PC-3 (cell line): ENCODE data around the gene CNTN4. TPM values are rescaled to one million over a fixed set of nuclear protein-coding genes. Genes with fewer than 3 reads are reported as not detected.

Experiments
- ATAC-seq: fragments of 200-7000 bp; cut with Tn5 transposase; 2 replicates; pipeline ENCODE4 v1.9.1; 2020; ENCODE audit warnings: mild to moderate bottlenecking, moderate library complexity
- BruUV-seq: library from RNA; stranded (reverse); fragments of 400-500 nt; replicated peaks from 2 replicates; lab custom pipeline; 2021; lab: Mats Ljungman, UMichigan
- CTCF ChIA-PET: fragments of 300-600 bp; sonication (Branson Sonifier 250); formaldehyde crosslinking; loops from one replicate; lab custom pipeline; 2022; ENCODE audit warnings: antibody characterized with exemption; lab: Charles Lee
- POLR2A ChIA-PET: fragments of 300-600 bp; sonication (Branson Sonifier 250); formaldehyde crosslinking; loops from one replicate; lab custom pipeline; 2022; ENCODE audit warnings: antibody characterized with exemption; ENCODE audit not compliant: unreplicated experiment; lab: Charles Lee
- DNase-seq: peaks from one replicate; pipeline ENCODE4 v3.0.0-alpha.2; 2015
- H2AFZ ChIP-seq: fragments of 300-600 bp; sonication (generic); 2 replicates; pipeline ENCODE4 v1.6.0; 2016; ENCODE audit warnings: antibody characterized with exemption, low read length
- H3F3A ChIP-seq: fragments of 300-600 bp; sonication (generic); one replicate; pipeline ENCODE4 v1.6.0; 2017; ENCODE audit warnings: antibody characterized with exemption, low read length, control low read depth, mild to moderate bottlenecking; ENCODE audit not compliant: unreplicated experiment
- H3K27ac ChIP-seq: fragments of 300-600 bp; sonication (generic); 2 replicates; pipeline ENCODE4 v1.5.1; 2016; ENCODE audit warnings: mild to moderate bottlenecking, low read length
- H3K27me3 ChIP-seq: fragments of 300-600 bp; sonication (generic); 2 replicates; pipeline ENCODE4 v1.6.1; 2016; ENCODE audit warnings: low read length, mixed read lengths
- H3K36me3 ChIP-seq: fragments of 300-600 bp; sonication (generic); 2 replicates; pipeline ENCODE4 v1.6.1; 2016; ENCODE audit warnings: low read depth, mixed run types, low read length, mixed read lengths
- H3K4me1 ChIP-seq: fragments of 300-600 bp; sonication (generic); 2 replicates; pipeline ENCODE4 v1.5.1; 2016; ENCODE audit warnings: low read length; ENCODE audit not compliant: insufficient read depth
- H3K4me2 ChIP-seq: fragments of 300-600 bp; sonication (generic); 2 replicates; pipeline ENCODE4 v1.6.0; 2016; ENCODE audit warnings: low read length
- H3K4me3 ChIP-seq: fragments of 300-600 bp; sonication (generic); 2 replicates; pipeline ENCODE4 v1.5.1; 2016; ENCODE audit warnings: mild to moderate bottlenecking, low read length, mixed read lengths
- H3K79me2 ChIP-seq: fragments of 300-600 bp; sonication (generic); 2 replicates; pipeline ENCODE4 v1.6.1; 2017; ENCODE audit warnings: low read length, mixed read lengths
- H3K9ac ChIP-seq: fragments of 300-600 bp; sonication (generic); 2 replicates; pipeline ENCODE4 v1.6.0; 2016; ENCODE audit warnings: mild to moderate bottlenecking, low read length
- H3K9me2 ChIP-seq: fragments of 300-600 bp; sonication (generic); replicated peaks from 2 replicates; pipeline ENCODE4 v1.6.1; 2016; ENCODE audit warnings: mixed run types, low read length, mixed read lengths
- H3K9me3 ChIP-seq: fragments of 300-600 bp; sonication (generic); 2 replicates; pipeline ENCODE4 v1.6.1; 2016; ENCODE audit warnings: low read length, mixed read lengths
- H4K20me1 ChIP-seq: fragments of 300-600 bp; sonication (generic); 2 replicates; pipeline ENCODE4 v1.6.1; 2016; ENCODE audit warnings: low read length, mixed read lengths
- EZH2 ChIP-seq: fragments of 300-600 bp; sonication (generic); IDR thresholded peaks from one replicate; pipeline ENCODE4 v1.6.1; 2017; ENCODE audit warnings: antibody characterized with exemption, mild to moderate bottlenecking, low read length; ENCODE audit not compliant: unreplicated experiment
- EZH2phosphoT487 ChIP-seq: fragments of 300-600 bp; sonication (generic); IDR thresholded peaks from 2 replicates; pipeline ENCODE4 v1.6.1; 2018; ENCODE audit warnings: mild to moderate bottlenecking, antibody characterized with exemption, low read length, borderline replicate concordance
- intact Hi-C: fragments of 100-400 bp; cut with micrococcal nuclease; formaldehyde crosslinking; loops from 2 replicates; pipeline ENCODE4 v1.9.0; 2023
- total RNA-seq: library from RNA; depleted of rRNA; stranded (reverse); fragments of >200 nt; gene quantifications from 2 replicates; pipeline ENCODE4 v1.2.3, GENCODE V29; 2014
- TF ChIP-seq, protein P1 (sequence below): fragments of 300-600 bp; sonication (generic); conservative IDR thresholded peaks from 2 replicates; pipeline ENCODE4 v1.5.1; 2017; ENCODE audit warnings: antibody characterized with exemption, low read depth, mild to moderate bottlenecking, low read length

CNTN4 gene
- total RNA-seq, 1 experiment from 2014 or later, result not detected

DNA sequence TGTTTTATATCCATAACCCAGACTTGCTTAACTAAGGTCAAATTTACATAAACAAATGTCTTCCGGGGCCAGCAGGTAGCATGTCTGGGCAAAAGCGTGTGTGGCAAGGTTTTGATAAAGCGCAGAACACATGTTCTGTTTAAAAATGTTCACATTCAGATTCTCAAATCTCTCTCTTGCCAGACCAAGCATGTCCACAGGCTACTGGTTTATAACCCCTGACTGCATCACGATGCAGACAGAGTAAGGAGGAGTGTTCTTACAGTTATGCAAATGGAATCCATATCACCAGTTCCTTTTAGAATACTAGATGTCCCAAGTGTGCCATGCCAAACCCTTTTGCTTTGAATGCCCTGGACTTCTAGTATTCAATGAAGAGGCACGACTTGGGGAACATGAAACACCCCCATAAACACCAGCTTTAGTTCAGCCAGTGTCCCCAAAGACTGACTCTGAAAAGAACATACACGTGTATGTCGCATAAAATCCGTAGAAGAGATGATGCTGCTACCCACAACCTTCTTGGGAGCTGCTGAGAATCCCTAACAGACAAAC is 412.0 kb downstream of the CNTN4 start:
- BruUV-seq, result no TSS peak
- no peaks in the 10 kb centered on the region for H3K27me3 ChIP-seq
- no peak for TF ChIP-seq EZH2phosphoT487
- TF ChIP-seq EZH2, result no peak
- TF ChIP-seq, protein P1, sequence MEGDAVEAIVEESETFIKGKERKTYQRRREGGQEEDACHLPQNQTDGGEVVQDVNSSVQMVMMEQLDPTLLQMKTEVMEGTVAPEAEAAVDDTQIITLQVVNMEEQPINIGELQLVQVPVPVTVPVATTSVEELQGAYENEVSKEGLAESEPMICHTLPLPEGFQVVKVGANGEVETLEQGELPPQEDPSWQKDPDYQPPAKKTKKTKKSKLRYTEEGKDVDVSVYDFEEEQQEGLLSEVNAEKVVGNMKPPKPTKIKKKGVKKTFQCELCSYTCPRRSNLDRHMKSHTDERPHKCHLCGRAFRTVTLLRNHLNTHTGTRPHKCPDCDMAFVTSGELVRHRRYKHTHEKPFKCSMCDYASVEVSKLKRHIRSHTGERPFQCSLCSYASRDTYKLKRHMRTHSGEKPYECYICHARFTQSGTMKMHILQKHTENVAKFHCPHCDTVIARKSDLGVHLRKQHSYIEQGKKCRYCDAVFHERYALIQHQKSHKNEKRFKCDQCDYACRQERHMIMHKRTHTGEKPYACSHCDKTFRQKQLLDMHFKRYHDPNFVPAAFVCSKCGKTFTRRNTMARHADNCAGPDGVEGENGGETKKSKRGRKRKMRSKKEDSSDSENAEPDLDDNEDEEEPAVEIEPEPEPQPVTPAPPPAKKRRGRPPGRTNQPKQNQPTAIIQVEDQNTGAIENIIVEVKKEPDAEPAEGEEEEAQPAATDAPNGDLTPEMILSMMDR, result no peak
- ATAC-seq, result no peak
- intact Hi-C loops, result no loop called here
- CTCF ChIA-PET, result no interaction called here
- no peaks in the 10 kb centered on the region; the same call in 1 of the 2 replicates for H3K9me3 ChIP-seq
- no peak overlapping the region for H2AFZ ChIP-seq
- H3K9ac ChIP-seq, result no peak overlapping the region
- no peaks in the 10 kb centered on the region for H3K36me3 ChIP-seq
- POLR2A ChIA-PET, result no interaction called here
- no peaks in the 10 kb centered on the region for H3K79me2 ChIP-seq
- no peak overlapping the region for H3K4me2 ChIP-seq
- no peaks in the 10 kb centered on the region for H3F3A ChIP-seq
- H3K4me3 ChIP-seq, result no peak overlapping the region
- H4K20me1 ChIP-seq, result no peaks in the 10 kb centered on the region
- H3K4me1 ChIP-seq, result no peaks in the 10 kb centered on the region
- DNase-seq, result no peak
- H3K27ac ChIP-seq, result no peak overlapping the region
- no peaks in the 10 kb centered on the region for H3K9me2 ChIP-seq

DNA sequence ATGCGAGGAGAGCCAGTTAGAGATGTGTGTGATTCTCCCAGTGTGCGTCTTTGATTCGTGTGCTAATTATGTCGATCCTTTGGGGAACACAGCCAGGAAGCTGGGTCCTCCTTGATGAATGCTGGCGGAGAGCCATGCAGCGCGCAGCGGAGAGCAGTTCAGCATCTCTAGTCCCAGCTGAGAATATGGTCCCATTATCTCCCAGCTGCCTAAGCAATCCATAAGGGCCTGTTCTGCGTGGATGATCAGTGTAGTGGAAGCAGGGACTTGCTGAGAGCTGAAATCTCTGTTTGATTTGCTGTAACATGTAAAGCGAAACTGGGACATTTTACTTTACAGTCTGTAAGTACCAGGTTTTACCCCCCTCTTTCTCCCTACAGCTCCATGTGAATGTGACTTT is 412.7 kb downstream of the CNTN4 start:
- ChIA-PET POLR2A (no interaction called here), CTCF (no interaction called here)
- H3K4me3 ChIP-seq, result no peak overlapping the region
- no TSS peak for BruUV-seq
- H3K9me3 ChIP-seq, result no peaks in the 10 kb centered on the region; the same call in 1 of the 2 replicates
- TF ChIP-seq, protein P1, result no peak
- TF ChIP-seq EZH2 (no peak), EZH2phosphoT487 (no peak)
- H3K9me2 ChIP-seq, result no peaks in the 10 kb centered on the region
- H3K27me3 ChIP-seq, result no peaks in the 10 kb centered on the region
- intact Hi-C loops, result no loop called here
- no peak overlapping the region for H3K4me2 ChIP-seq
- H3K9ac ChIP-seq, result no peak overlapping the region
- no peaks in the 10 kb centered on the region for H3K4me1 ChIP-seq
- no peaks in the 10 kb centered on the region for H3K79me2 ChIP-seq
- H4K20me1 ChIP-seq, result no peaks in the 10 kb centered on the region
- no peak overlapping the region for H2AFZ ChIP-seq
- DNase-seq (no peak), ATAC-seq (no peak)
- H3K36me3 ChIP-seq, result no peaks in the 10 kb centered on the region
- no peaks in the 10 kb centered on the region for H3F3A ChIP-seq
- H3K27ac ChIP-seq, result no peak overlapping the region

DNA sequence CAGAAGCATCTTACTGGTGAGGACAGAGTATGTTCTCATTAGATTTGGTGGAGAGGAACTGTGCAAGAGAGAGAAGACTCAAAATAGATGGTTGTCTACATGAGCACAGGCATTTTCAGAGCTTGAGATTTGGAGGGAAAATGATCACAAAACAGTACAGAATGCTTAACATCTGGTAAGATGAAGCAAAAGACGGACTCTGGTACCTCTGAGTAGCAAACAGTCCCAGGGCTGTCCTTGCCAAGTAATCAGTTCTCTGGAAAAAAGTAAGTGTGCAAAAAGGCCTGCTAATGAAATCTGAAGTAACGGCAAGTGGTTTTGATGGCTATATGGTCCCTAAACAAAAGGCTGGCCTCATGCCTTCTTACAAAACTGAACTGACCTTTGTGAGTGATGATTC is 414.2 kb downstream of the CNTN4 start:
- Histone ChIP-seq H2AFZ (no peak overlapping the region), H3F3A (no peaks in the 10 kb centered on the region), H3K27ac (no peak overlapping the region), H3K4me2 (no peak overlapping the region), H3K36me3 (no peaks in the 10 kb centered on the region), H3K9me3 (peaks cover 4% of the 10 kb centered on the region; the same call in 1 of the 2 replicates), H3K4me3 (no peak overlapping the region), H3K79me2 (no peaks in the 10 kb centered on the region), H3K9ac (no peak overlapping the region), H4K20me1 (no peaks in the 10 kb centered on the region), H3K9me2 (no peaks in the 10 kb centered on the region), H3K27me3 (no peaks in the 10 kb centered on the region), H3K4me1 (no peaks in the 10 kb centered on the region)
- ChIA-PET CTCF (no interaction called here), POLR2A (no interaction called here)
- ATAC-seq (no peak), DNase-seq (no peak)
- TF ChIP-seq, protein P1, result no peak
- TF ChIP-seq EZH2phosphoT487 (no peak), EZH2 (no peak)
- intact Hi-C loops, result no loop called here
- no TSS peak for BruUV-seq
